Ovary (tissue), 3 donors: Measurements from ENCODE around the gene LDLRAD4.

Experiments used
- EP300 ChIP-seq: sonication (generic); formaldehyde crosslinking; IDR thresholded peaks from one replicate; pipeline ENCODE4 v1.6.1; 2017; ENCODE audit warnings: antibody characterized with exemption
- TF ChIP-seq, protein P1 (sequence below), 3 donors: fragments of 450-650 bp in 2 of 3; fragments of 200-600 bp in 1 of 3; IDR thresholded peaks; one replicate each; pipeline versions ENCODE4 v1.5.1 to v1.8.0; 2016 to 2022; ENCODE audit warnings: antibody characterized with exemption in 3 of 3, mild to moderate bottlenecking in 1 of 3
- donor health status: DM: no; HTN: no; CAD: no.

DNA sequence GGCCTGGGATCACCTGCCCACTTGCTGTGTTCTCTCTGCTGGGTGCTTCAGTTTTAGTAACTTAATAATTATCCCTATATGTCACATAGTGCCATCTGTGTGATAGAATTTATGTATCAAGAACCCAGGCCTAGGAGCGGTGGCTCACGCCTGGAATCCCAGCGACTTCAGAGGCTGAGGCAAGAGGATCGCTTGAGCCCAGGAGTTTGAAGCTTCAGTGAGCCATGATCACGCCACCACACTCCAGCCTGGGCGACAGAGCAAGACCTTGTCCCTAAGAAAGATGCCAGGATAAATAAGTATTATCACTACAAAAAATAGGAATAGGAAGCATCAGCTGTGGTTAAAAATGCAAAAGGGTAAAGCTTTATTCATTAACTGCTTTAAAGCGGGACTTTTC, 267.0 kb downstream of the LDLRAD4 start:
- TF ChIP-seq, protein P1, sequence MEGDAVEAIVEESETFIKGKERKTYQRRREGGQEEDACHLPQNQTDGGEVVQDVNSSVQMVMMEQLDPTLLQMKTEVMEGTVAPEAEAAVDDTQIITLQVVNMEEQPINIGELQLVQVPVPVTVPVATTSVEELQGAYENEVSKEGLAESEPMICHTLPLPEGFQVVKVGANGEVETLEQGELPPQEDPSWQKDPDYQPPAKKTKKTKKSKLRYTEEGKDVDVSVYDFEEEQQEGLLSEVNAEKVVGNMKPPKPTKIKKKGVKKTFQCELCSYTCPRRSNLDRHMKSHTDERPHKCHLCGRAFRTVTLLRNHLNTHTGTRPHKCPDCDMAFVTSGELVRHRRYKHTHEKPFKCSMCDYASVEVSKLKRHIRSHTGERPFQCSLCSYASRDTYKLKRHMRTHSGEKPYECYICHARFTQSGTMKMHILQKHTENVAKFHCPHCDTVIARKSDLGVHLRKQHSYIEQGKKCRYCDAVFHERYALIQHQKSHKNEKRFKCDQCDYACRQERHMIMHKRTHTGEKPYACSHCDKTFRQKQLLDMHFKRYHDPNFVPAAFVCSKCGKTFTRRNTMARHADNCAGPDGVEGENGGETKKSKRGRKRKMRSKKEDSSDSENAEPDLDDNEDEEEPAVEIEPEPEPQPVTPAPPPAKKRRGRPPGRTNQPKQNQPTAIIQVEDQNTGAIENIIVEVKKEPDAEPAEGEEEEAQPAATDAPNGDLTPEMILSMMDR (IDR thresholded peaks at IDR 0.05): no peak
- TF ChIP-seq EP300: no peak
